MM.1S (cell line): ENCODE data around the gene NGRN.

Source experiments
- EZH2 ChIP-seq: fragments of 300-600 bp; sonication (generic); optimal IDR thresholded peaks from 2 replicates; pipeline ENCODE3; 2017; ENCODE audit warnings: low read depth, mild to moderate bottlenecking, antibody characterized with exemption, low read length, mixed read lengths
- EZH2phosphoT487 ChIP-seq: fragments of 300-600 bp; sonication (generic); IDR thresholded peaks from 2 replicates; pipeline ENCODE4 v1.6.1; 2018; ENCODE audit warnings: antibody characterized with exemption, low read length
- TF ChIP-seq, protein P1 (sequence below): fragments of 300-600 bp; sonication (generic); IDR thresholded peaks from 2 replicates; pipeline ENCODE4 v1.5.1; 2016; ENCODE audit warnings: antibody characterized with exemption, low read length, mixed read lengths

DNA sequence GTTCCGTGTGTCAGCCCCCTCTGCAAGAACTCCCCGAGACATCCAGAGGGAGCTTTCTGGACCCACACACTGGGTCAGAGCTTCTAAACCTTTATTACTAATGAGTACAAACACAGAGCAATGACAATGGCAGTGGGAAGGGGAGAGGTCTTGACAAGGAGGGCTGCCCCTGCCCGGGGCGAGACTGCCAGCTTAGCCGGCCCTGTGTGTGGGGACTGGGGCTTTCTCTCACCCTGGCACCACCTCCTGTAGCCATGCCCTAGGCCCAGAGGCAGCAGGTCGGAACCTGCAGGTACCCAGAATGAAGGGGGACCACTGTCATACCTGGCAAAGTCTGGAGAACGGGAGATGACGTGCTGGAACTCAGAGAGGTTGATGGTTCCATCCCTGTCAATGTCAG lies 34.9 kb upstream of the NGRN start:
- TF ChIP-seq EZH2 (no peak), EZH2phosphoT487 (no peak)
- TF ChIP-seq, protein P1, sequence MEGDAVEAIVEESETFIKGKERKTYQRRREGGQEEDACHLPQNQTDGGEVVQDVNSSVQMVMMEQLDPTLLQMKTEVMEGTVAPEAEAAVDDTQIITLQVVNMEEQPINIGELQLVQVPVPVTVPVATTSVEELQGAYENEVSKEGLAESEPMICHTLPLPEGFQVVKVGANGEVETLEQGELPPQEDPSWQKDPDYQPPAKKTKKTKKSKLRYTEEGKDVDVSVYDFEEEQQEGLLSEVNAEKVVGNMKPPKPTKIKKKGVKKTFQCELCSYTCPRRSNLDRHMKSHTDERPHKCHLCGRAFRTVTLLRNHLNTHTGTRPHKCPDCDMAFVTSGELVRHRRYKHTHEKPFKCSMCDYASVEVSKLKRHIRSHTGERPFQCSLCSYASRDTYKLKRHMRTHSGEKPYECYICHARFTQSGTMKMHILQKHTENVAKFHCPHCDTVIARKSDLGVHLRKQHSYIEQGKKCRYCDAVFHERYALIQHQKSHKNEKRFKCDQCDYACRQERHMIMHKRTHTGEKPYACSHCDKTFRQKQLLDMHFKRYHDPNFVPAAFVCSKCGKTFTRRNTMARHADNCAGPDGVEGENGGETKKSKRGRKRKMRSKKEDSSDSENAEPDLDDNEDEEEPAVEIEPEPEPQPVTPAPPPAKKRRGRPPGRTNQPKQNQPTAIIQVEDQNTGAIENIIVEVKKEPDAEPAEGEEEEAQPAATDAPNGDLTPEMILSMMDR: no peak
